Caco-2 (cell line): ENCODE results near the gene TCIRG1. TPM values are rescaled to one million over a fixed set of nuclear protein-coding genes. Genes with fewer than 3 reads are reported as not detected.

Source experiments
- BruUV-seq: library from RNA; stranded (reverse); fragments of 400-500 nt; replicated peaks from 2 replicates; lab custom pipeline; 2021; lab: Mats Ljungman, UMichigan
- CTCF ChIA-PET: fragments of 300-600 bp; sonication (Branson Sonifier 250); formaldehyde crosslinking; loops from one replicate; lab custom pipeline; 2022; ENCODE audit warnings: antibody characterized with exemption; lab: Charles Lee
- POLR2A ChIA-PET: fragments of 300-600 bp; sonication (Branson Sonifier 250); formaldehyde crosslinking; loops from one replicate; lab custom pipeline; 2022; ENCODE audit warnings: antibody characterized with exemption; lab: Charles Lee
- DNase-seq, 2 experiments: peaks; one replicate each; pipeline versions ENCODE4 v3.0.0 to v3.0.0-alpha.2; 2020 to 2022
- H3K27me3 ChIP-seq: replicated peaks from 2 replicates; pipeline ENCODE4 v1.6.0; 2011; ENCODE audit warnings: low read length; ENCODE audit not compliant: control insufficient read depth, insufficient read depth
- H3K36me3 ChIP-seq: 2 replicates; pipeline ENCODE4 v1.5.1; 2011; ENCODE audit warnings: low read length; ENCODE audit not compliant: control insufficient read depth, insufficient read depth
- H3K4me1 ChIP-seq: fragments of 250-450 bp; sonication (Bioruptor Pico); 2 replicates; pipeline ENCODE4 v1.5.1; 2020; ENCODE audit warnings: mild to moderate bottlenecking
- H3K4me3 ChIP-seq: 2 replicates; pipeline ENCODE4 v1.5.1; 2011; ENCODE audit warnings: low read depth, mild to moderate bottlenecking, control low read depth, low read length
- H3K9me3 ChIP-seq: fragments of 250-450 bp; sonication (Bioruptor Pico); 2 replicates; pipeline ENCODE4 v1.5.1; 2020; ENCODE audit warnings: mild to moderate bottlenecking, moderate library complexity
- H3K27ac Mint-ChIP-seq: one replicate; pipeline ENCODE4 v1.8.0; 2022; ENCODE audit warnings: mixed read lengths; ENCODE audit not compliant: unreplicated experiment
- H3K27me3 Mint-ChIP-seq: one replicate; pipeline ENCODE4 v1.8.0; 2022; ENCODE audit warnings: mixed read lengths; ENCODE audit not compliant: insufficient read depth, unreplicated experiment
- H3K36me3 Mint-ChIP-seq: one replicate; pipeline ENCODE4 v1.8.0; 2022; ENCODE audit warnings: mild to moderate bottlenecking, mixed read lengths; ENCODE audit not compliant: insufficient read depth, unreplicated experiment
- H3K4me1 Mint-ChIP-seq: one replicate; pipeline ENCODE4 v1.8.0; 2022; ENCODE audit warnings: low read depth, mixed read lengths; ENCODE audit not compliant: unreplicated experiment
- H3K4me3 Mint-ChIP-seq: one replicate; pipeline ENCODE4 v1.8.0; 2022; ENCODE audit warnings: mild to moderate bottlenecking, moderate library complexity, mixed read lengths; ENCODE audit not compliant: unreplicated experiment
- H3K9me3 Mint-ChIP-seq: one replicate; pipeline ENCODE4 v1.8.0; 2022; ENCODE audit warnings: mixed read lengths; ENCODE audit not compliant: unreplicated experiment
- intact Hi-C: fragments of 100-400 bp; cut with micrococcal nuclease; formaldehyde crosslinking; loops from one replicate; pipeline ENCODE4 v1.10.0; 2022; ENCODE audit not compliant: unreplicated experiment
- total RNA-seq: library from RNA; stranded (reverse); gene quantifications from 2 replicates; pipeline ENCODE4 v1.2.3, GENCODE V29; 2022
- TF ChIP-seq, protein P1 (sequence below), 2 experiments: fragments of 200-600 bp in 1 of 2; IDR thresholded peaks; 1 replicate in 1 of 2; 2 replicates in 1 of 2; pipeline versions ENCODE4 v1.5.1 to v1.8.0; 2011 to 2022; ENCODE audit warnings: antibody characterized with exemption in 1 of 2, control low read depth in 1 of 2, inconsistent platforms in 1 of 2, low read depth in 1 of 2, low read length in 1 of 2, mild to moderate bottlenecking in 1 of 2, moderate library complexity in 1 of 2; ENCODE audit not compliant: insufficient read depth in 1 of 2, severe bottlenecking in 1 of 2, unreplicated experiment in 1 of 2

Gene TCIRG1
- total RNA-seq, 1 experiment from 2014 or later, result 2.7 TPM

DNA sequence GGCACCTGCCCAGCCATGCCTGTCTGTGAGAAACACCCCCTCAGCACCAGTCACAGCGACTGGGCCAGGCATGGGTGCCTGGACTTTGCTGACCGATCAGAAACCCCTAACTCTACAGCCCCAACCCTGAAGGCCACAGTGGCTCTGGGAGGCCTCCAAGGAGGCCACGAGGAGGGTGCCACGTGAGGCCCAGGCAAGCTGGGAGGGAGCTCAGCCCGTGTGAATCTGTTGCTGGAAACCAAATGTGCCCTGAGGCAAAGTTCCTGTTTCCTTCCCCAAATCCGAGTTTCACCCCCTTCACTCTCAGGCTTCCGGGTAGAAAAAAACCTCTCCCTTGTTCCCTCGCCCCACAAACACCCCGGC is 36.3 kb upstream of the TCIRG1 start:
- peaks cover 4% of the 10 kb centered on the region for H3K4me1 ChIP-seq
- peaks cover 9% of the 10 kb centered on the region for H3K4me1 Mint-ChIP-seq
- H3K36me3 ChIP-seq, result 0 out of 2 replicates have a peak, but pooled peaks cover 1% of the 10 kb centered on the region
- H3K27me3 ChIP-seq, result no peaks in the 10 kb centered on the region
- DNase-seq, result no peak
- intact Hi-C loops, result no loop called here
- BruUV-seq, result no TSS peak
- ChIA-PET POLR2A (interaction anchor here (0.5 kb wide), 1 partner anchor 118 kb away, joined by 3 read pairs; no protein-coding TSS in a partner anchor), CTCF (interaction anchor here (0.5 kb wide), 1 partner anchor 1618 kb away, joined by 3 read pairs; no protein-coding TSS in a partner anchor)
- no peaks in the 10 kb centered on the region for H3K27me3 Mint-ChIP-seq
- H3K36me3 Mint-ChIP-seq, result peaks cover under 1% of the 10 kb centered on the region
- no peak overlapping the region for H3K4me3 ChIP-seq
- no peaks in the 10 kb centered on the region for H3K9me3 ChIP-seq
- H3K9me3 Mint-ChIP-seq, result no peaks in the 10 kb centered on the region
- TF ChIP-seq, protein P1, sequence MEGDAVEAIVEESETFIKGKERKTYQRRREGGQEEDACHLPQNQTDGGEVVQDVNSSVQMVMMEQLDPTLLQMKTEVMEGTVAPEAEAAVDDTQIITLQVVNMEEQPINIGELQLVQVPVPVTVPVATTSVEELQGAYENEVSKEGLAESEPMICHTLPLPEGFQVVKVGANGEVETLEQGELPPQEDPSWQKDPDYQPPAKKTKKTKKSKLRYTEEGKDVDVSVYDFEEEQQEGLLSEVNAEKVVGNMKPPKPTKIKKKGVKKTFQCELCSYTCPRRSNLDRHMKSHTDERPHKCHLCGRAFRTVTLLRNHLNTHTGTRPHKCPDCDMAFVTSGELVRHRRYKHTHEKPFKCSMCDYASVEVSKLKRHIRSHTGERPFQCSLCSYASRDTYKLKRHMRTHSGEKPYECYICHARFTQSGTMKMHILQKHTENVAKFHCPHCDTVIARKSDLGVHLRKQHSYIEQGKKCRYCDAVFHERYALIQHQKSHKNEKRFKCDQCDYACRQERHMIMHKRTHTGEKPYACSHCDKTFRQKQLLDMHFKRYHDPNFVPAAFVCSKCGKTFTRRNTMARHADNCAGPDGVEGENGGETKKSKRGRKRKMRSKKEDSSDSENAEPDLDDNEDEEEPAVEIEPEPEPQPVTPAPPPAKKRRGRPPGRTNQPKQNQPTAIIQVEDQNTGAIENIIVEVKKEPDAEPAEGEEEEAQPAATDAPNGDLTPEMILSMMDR (IDR thresholded peaks at IDR 0.05; ENCODE audit: insufficient read depth in 1 of 2, low read depth in 1 of 2, low read length in 1 of 2, severe bottlenecking in 1 of 2, unreplicated experiment in 1 of 2), result no peak
- no peak overlapping the region for H3K27ac Mint-ChIP-seq
- H3K4me3 Mint-ChIP-seq, result peak overlapping the region; percentile 72

DNA sequence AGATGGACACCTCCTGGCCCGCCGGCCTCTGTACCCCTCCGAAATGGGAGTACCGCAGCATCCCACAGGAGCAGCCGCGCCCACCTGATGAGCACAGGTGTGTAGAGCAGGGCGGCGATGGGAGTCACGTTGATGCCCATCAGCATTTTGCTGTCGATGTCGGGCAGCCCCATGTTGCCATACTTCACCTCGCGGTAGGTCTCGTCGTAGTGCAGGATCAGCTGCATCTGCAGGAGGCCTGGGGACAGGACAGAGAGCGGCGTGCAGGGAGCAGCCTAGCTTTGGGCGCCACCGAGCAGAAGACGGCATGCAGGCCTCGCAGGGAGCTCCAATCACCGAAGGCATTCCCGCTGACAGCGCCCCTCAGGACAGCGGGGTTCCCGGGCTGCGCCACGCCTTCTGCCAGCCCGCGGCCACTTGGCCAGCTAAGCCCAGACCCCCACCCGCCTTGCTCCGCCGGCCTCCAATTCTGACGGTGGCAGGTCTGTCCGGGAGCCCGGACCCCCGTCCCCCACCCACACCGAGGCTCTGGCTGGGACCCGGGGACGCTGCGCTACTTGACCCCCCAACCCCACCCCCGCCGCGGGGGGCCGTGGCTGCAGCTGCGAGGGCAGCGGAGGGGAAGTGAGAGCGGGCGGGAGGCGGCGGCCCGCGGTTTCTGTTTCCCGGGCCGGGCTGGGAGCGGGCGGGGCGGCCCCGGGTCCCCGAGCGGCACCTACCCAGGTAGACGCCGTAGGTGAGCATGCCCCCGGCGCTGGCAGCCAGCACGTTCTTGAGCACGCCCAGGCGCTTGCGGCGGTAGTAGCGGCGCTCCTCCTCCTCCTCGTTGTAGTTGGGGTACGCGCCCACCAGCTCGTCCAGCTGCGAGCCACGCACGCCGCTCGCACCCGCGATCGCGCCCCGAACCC is 35.6 kb upstream of the TCIRG1 start:
- peaks cover 9% of the 10 kb centered on the region for H3K4me1 Mint-ChIP-seq
- TF ChIP-seq, protein P1 (IDR thresholded peaks at IDR 0.05; ENCODE audit: insufficient read depth in 1 of 2, low read depth in 1 of 2, low read length in 1 of 2, severe bottlenecking in 1 of 2, unreplicated experiment in 1 of 2), result no peak
- ChIA-PET POLR2A (interaction anchor here (0.5 kb wide), 1 partner anchor 118 kb away, joined by 3 read pairs; no protein-coding TSS in a partner anchor), CTCF (interaction anchor here (0.5 kb wide), 1 partner anchor 1618 kb away, joined by 3 read pairs; no protein-coding TSS in a partner anchor)
- Histone ChIP-seq H3K4me1 (peaks cover 4% of the 10 kb centered on the region), H3K4me3 (peak overlapping the region; percentile 66), H3K9me3 (no peaks in the 10 kb centered on the region), H3K27me3 (no peaks in the 10 kb centered on the region), H3K36me3 (0 out of 2 replicates have a peak, but pooled peaks cover 1% of the 10 kb centered on the region)
- no peak overlapping the region for H3K27ac Mint-ChIP-seq
- H3K27me3 Mint-ChIP-seq, result no peaks in the 10 kb centered on the region
- no TSS peak for BruUV-seq
- intact Hi-C loops, result no loop called here
- DNase-seq, result peak; percentile 63 to 69
- no peaks in the 10 kb centered on the region for H3K36me3 Mint-ChIP-seq
- no peaks in the 10 kb centered on the region for H3K9me3 Mint-ChIP-seq
- peak overlapping the region; percentile 72 for H3K4me3 Mint-ChIP-seq

DNA sequence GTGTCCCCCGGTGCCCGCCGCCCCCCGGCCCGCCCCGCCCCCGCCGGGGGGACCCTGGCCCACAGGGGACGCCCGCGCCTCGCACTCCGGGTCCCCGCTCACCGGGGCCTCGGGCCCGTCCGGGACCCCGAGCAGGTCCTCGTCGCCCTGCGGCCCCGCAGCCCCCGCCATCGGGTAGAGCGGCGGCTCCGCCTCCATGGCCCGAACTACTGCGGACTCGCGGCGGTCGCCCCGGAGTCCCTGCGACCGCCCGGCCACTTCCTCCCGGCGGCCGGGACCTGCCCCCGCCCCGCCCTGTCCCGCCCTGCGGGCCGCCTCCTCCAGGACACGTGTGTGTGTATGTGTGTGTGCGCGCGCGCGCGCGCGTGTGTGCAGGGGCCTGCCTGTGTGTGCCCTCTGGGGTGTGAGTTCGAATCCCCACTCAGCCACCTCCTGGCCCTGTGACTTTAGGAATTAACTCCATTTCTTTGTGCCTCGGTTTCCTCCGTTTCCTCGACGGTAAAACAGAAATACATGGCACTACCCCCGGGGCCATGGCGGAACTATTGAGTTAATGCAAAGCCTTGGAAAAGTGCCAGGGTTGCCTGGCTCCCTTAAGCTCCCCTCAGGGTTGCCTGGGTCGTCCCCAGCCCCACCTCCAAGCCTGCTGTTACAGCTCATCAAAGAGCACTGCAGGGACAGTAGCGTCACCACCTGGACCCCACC is 34.8 kb upstream of the TCIRG1 start, which contains the start of gene UNC93B1:
UNC93B1 (minus strand) TSS at position 252 of the 705 bp plus-strand sequence; CDS start at position 198, 54 bp downstream.
- TF ChIP-seq, protein P1 (IDR thresholded peaks at IDR 0.05; ENCODE audit: insufficient read depth in 1 of 2, low read depth in 1 of 2, low read length in 1 of 2, severe bottlenecking in 1 of 2, unreplicated experiment in 1 of 2), result no peak

More for the DNA sequence above, 34.8 kb upstream of the TCIRG1 start, which contains the start of gene UNC93B1:
- H3K27me3 ChIP-seq, result no peaks in the 10 kb centered on the region
- no TSS peak for BruUV-seq
- Mint-ChIP-seq H3K4me1 (peaks cover 12% of the 10 kb centered on the region), H3K27me3 (no peaks in the 10 kb centered on the region), H3K27ac (peak within 1 kb of the TSS; percentile 85), H3K36me3 (no peaks in the 10 kb centered on the region), H3K9me3 (no peaks in the 10 kb centered on the region), H3K4me3 (peak within 1 kb of the TSS; percentile 72)
- ChIA-PET POLR2A (no interaction called here), CTCF (interaction anchor here (1.0 kb wide), 1 partner anchor 48 kb away, joined by 4 read pairs; no protein-coding TSS in a partner anchor)
- 0 out of 2 replicates have a peak, but pooled peaks cover 1% of the 10 kb centered on the region for H3K36me3 ChIP-seq
- peaks cover 9% of the 10 kb centered on the region for H3K4me1 ChIP-seq
- DNase-seq, result peak; percentile 96 to 97
- intact Hi-C loops, result no loop called here
- H3K9me3 ChIP-seq, result no peaks in the 10 kb centered on the region
- peak within 1 kb of the TSS; percentile 66 for H3K4me3 ChIP-seq
